CD8-positive, alpha-beta memory T cell (primary cell): ENCODE results near the gene SON. TPM values are rescaled to one million over a fixed set of nuclear protein-coding genes. Genes with fewer than 3 reads are reported as not detected.
"Not testable (repeated sequence)": the region's sequence is repeated elsewhere in the genome, so short reads cannot be mapped to it uniquely, and the experiment has no call there.

Experiments used
- CTCF ChIA-PET: fragments of 350-600 bp; sonication (Branson Sonifier 250); formaldehyde crosslinking; loops from one replicate; lab custom pipeline; 2021; ENCODE audit warnings: antibody characterized with exemption; lab: Charles Lee
- POLR2A ChIA-PET: fragments of 350-600 bp; sonication (Branson Sonifier 250); formaldehyde crosslinking; loops from one replicate; lab custom pipeline; 2021; ENCODE audit warnings: antibody characterized with exemption; lab: Charles Lee
- DNase-seq, 5 donors: peaks; one replicate each; pipeline versions ENCODE4 v3.0.0 to v3.0.0-alpha.2; 2020 to 2022; ENCODE audit warnings: mixed read lengths in 1 of 5
- H3K27ac ChIP-seq: one replicate; pipeline ENCODE4 v1.7.0; 2013; ENCODE audit warnings: low read depth, mild to moderate bottlenecking, low read length, moderate library complexity
- H3K27me3 ChIP-seq: 2 replicates; pipeline ENCODE4 v1.7.0; 2013; ENCODE audit warnings: low read length, mild to moderate bottlenecking; ENCODE audit not compliant: insufficient read depth, poor library complexity, severe bottlenecking
- H3K36me3 ChIP-seq: 2 replicates; pipeline ENCODE4 v1.7.0; 2013; ENCODE audit warnings: mild to moderate bottlenecking, low read length, moderate library complexity; ENCODE audit not compliant: insufficient read depth
- H3K4me1 ChIP-seq: 2 replicates; pipeline ENCODE4 v1.7.0; 2013; ENCODE audit warnings: mild to moderate bottlenecking, low read length, moderate library complexity; ENCODE audit not compliant: insufficient read depth
- H3K4me3 ChIP-seq: 2 replicates; pipeline ENCODE4 v1.7.0; 2013; ENCODE audit warnings: mild to moderate bottlenecking, low read length
- H3K9me3 ChIP-seq: 2 replicates; pipeline ENCODE4 v1.7.0; 2013; ENCODE audit warnings: mild to moderate bottlenecking, low read length
- H3K27ac Mint-ChIP-seq, 8 donors: one replicate each; pipeline ENCODE4 v1.8.0; 2020 to 2021; ENCODE audit warnings: mixed read lengths in 8 of 8, mild to moderate bottlenecking in 6 of 8, inconsistent platforms in 3 of 8, moderate library complexity in 3 of 8
- H3K27me3 Mint-ChIP-seq, 2 donors: one replicate each; pipeline ENCODE4 v1.8.0; 2020 to 2021; ENCODE audit warnings: mixed read lengths in 2 of 2, mild to moderate bottlenecking in 1 of 2, moderate library complexity in 1 of 2
- H3K36me3 Mint-ChIP-seq, 3 donors: one replicate each; pipeline ENCODE4 v1.8.0; 2020 to 2021; ENCODE audit warnings: mixed read lengths in 3 of 3, inconsistent platforms in 1 of 3, mild to moderate bottlenecking in 1 of 3
- H3K4me1 Mint-ChIP-seq, 3 donors: one replicate each; pipeline ENCODE4 v1.8.0; 2020 to 2021; ENCODE audit warnings: mixed read lengths in 3 of 3, inconsistent platforms in 1 of 3, mild to moderate bottlenecking in 1 of 3
- H3K4me3 Mint-ChIP-seq, 7 donors: one replicate each; pipeline ENCODE4 v1.8.0; 2020 to 2021; ENCODE audit warnings: mixed read lengths in 7 of 7, mild to moderate bottlenecking in 6 of 7, moderate library complexity in 4 of 7, inconsistent platforms in 2 of 7
- H3K9me3 Mint-ChIP-seq, 5 donors: one replicate each; pipeline ENCODE4 v1.8.0; 2020 to 2022; ENCODE audit warnings: mixed read lengths in 5 of 5, mild to moderate bottlenecking in 3 of 5, moderate library complexity in 2 of 5, inconsistent platforms in 1 of 5
- polyA plus RNA-seq: library from polyadenylated mRNA; unstranded; fragments of 300-500 nt; fragmentation: Illumina TruSeq; gene quantifications from one replicate; pipeline ENCODE4 v1.2.3, GENCODE V29; 2021
- total RNA-seq, 2 experiments: library from RNA; stranded (reverse); gene quantifications; one replicate each; pipeline ENCODE4 v1.2.3, GENCODE V29; 2021

SON gene
- total and polyA plus RNA-seq, 3 experiments from 2014 or later = 316 to 715 (median 339) TPM

DNA sequence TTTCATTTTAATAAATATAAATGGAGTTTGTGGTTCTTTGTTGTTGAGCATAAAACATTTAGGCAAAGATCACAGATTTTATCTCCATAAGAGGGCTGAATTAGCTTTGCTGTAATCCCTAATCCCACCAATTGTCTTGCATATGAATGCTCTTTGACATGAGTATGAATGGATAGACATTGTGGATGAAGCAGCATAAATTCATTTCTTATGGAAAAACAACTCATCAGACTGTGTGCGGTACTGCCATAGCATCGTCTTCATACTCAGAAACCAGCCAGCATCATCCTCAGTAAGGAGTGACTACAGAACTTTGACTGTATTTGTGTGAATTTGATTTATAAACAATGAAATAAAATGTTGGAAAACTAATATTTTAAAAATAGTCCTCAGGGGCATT lies 19.6 kb downstream of the SON start:
- H3K27me3 ChIP-seq = no peaks in the 10 kb centered on the region
- Mint-ChIP-seq H3K27ac (peak overlapping the region in 2 of 8 donors; percentile 44 to 59), H3K4me1 (peaks cover 51 to 83% (median 76%) of the 10 kb centered on the region in 3 donors), H3K9me3 (no peaks in the 10 kb centered on the region), H3K27me3 (no peaks in the 10 kb centered on the region), H3K4me3 (no peak overlapping the region), H3K36me3 (peaks cover 25 to 78% (median 28%) of the 10 kb centered on the region in 3 donors)
- H3K9me3 ChIP-seq = no peaks in the 10 kb centered on the region
- POLR2A ChIA-PET = no interaction called here
- H3K4me1 ChIP-seq = peaks cover 11% of the 10 kb centered on the region
- H3K27ac ChIP-seq = no peak overlapping the region
- CTCF ChIA-PET = no interaction called here
- H3K36me3 ChIP-seq = peaks cover 39% of the 10 kb centered on the region
- DNase-seq = no peak
- H3K4me3 ChIP-seq = no peak overlapping the region

DNA sequence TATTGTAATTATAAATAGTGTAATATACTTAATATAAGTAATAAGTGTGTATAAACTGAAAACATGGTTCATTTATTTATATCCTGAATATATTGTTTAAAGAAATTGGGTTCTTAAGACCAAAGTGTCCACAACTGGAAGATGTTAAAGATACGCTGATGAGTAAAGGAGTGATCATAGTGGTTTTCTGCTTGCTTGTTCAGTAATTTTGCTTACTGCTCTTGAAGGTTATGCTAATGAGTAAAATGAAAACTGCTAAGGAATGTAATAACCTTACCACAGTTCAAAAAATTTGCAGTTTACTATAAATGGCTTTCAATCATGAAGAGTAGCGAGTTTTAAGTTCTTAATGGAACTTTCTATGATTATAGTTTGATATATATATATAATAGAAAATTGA lies 23.7 kb downstream of the SON start:
- H3K4me3 Mint-ChIP-seq = no peak overlapping the region
- CTCF ChIA-PET = no interaction called here
- Histone ChIP-seq H3K4me1 (peaks cover 6% of the 10 kb centered on the region), H3K36me3 (peaks cover 31% of the 10 kb centered on the region), H3K9me3 (no peaks in the 10 kb centered on the region), H3K27me3 (no peaks in the 10 kb centered on the region), H3K4me3 (no peak overlapping the region), H3K27ac (no peak overlapping the region)
- H3K36me3 Mint-ChIP-seq = peaks cover 6 to 70% (median 15%) of the 10 kb centered on the region in 3 donors
- no peaks in the 10 kb centered on the region for H3K9me3 Mint-ChIP-seq
- POLR2A ChIA-PET = no interaction called here
- no peak overlapping the region for H3K27ac Mint-ChIP-seq
- no peak for DNase-seq
- H3K27me3 Mint-ChIP-seq = peaks cover 0 to 1% of the 10 kb centered on the region in 2 donors
- peaks cover 36 to 64% (median 64%) of the 10 kb centered on the region in 3 donors for H3K4me1 Mint-ChIP-seq

DNA sequence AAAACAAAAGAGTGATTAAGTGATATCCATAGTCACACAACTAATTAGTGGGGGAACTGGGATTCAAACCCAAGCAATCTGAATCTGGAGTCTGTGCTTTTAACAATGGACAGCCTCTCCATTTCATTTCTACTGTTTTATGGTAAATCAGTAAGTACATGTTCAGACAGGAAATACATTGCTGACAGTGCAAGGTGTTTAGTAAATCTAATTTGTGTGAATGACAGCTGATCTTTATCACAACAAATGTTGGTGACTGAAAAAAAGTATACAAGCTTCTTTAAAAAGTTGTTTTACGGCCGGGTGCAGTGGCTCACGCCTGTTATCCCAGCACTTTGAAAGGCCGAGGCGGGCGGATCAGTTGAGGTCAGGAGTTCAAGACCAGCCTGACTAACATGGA lies 25.1 kb downstream of the SON start:
- ChIA-PET POLR2A (no interaction called here), CTCF (no interaction called here)
- peaks cover 31 to 56% (median 55%) of the 10 kb centered on the region in 3 donors for H3K4me1 Mint-ChIP-seq
- H3K4me3 ChIP-seq = no peak overlapping the region
- H3K27me3 Mint-ChIP-seq = peaks cover 0 to 1% of the 10 kb centered on the region in 2 donors
- no peak for DNase-seq
- peak overlapping the region in 1 of 7 donors; percentile 66 for H3K4me3 Mint-ChIP-seq
- peaks cover 6 to 72% (median 13%) of the 10 kb centered on the region in 3 donors for H3K36me3 Mint-ChIP-seq
- no peak overlapping the region for H3K27ac ChIP-seq
- no peaks in the 10 kb centered on the region for H3K4me1 ChIP-seq
- H3K27ac Mint-ChIP-seq = peak overlapping the region in 1 of 8 donors; percentile 9
- H3K36me3 ChIP-seq = peaks cover 38% of the 10 kb centered on the region
- H3K9me3 ChIP-seq = no peaks in the 10 kb centered on the region
- no peaks in the 10 kb centered on the region for H3K9me3 Mint-ChIP-seq
- no peaks in the 10 kb centered on the region for H3K27me3 ChIP-seq

DNA sequence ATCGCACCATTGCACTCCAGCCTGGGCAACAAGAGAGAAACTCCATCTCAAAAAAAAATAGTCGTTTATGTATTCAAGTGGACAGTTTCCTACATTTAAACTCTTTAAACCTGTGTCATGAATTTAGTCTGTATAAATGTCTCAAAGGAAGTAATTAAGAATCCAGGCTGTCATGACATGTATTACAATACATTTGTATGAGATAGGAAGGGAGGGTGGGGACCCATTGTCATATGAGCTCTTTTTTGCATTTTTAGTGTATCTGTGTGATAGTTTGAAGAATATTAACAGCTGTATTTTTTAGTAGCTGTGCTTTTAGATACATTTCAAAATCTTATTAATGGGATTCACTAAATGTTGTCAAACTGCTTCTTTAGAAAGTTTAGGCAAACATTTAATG lies 25.6 kb downstream of the SON start:
- H3K4me1 ChIP-seq = no peaks in the 10 kb centered on the region
- H3K4me3 Mint-ChIP-seq = no peak overlapping the region
- ChIA-PET POLR2A (no interaction called here), CTCF (no interaction called here)
- peaks cover 43% of the 10 kb centered on the region for H3K36me3 ChIP-seq
- no peaks in the 10 kb centered on the region for H3K27me3 ChIP-seq
- peaks cover 6 to 72% (median 12%) of the 10 kb centered on the region in 3 donors for H3K36me3 Mint-ChIP-seq
- no peak overlapping the region for H3K27ac Mint-ChIP-seq
- H3K4me1 Mint-ChIP-seq = peaks cover 28 to 52% (median 51%) of the 10 kb centered on the region in 3 donors
- DNase-seq = no peak
- no peak overlapping the region for H3K4me3 ChIP-seq
- peaks cover 0 to 1% of the 10 kb centered on the region in 2 donors for H3K27me3 Mint-ChIP-seq
- H3K27ac ChIP-seq = no peak overlapping the region
- H3K9me3 Mint-ChIP-seq = no peaks in the 10 kb centered on the region
- H3K9me3 ChIP-seq = no peaks in the 10 kb centered on the region

DNA sequence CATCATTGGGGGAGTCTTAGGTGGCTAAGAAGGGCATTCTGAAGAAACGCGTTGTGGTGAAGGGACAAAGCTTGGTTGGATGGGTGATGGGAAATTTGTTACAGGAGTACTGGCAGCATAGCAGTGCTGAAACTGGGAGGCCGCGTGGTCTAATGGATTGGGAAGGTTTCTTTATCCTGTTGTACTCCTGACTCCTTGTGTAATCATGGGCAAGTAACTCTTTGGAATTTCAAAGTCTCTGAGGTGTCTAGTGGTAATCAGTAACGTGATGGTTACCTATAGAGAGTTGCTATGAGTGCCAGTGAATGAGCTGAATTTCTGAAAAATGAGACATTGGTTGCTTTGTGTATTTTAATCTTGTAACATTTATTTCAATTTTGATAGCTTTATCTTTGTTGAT lies 27.2 kb downstream of the SON start:
- no peaks in the 10 kb centered on the region for H3K27me3 ChIP-seq
- H3K36me3 Mint-ChIP-seq = peaks cover 6 to 76% (median 16%) of the 10 kb centered on the region in 3 donors
- H3K4me3 ChIP-seq = no peak overlapping the region
- H3K27ac Mint-ChIP-seq = peak overlapping the region; percentile 8 to 81 (median 52)
- ChIA-PET POLR2A (no interaction called here), CTCF (interaction anchor here (1.6 kb wide), 1 partner anchor 36 kb away, joined by 5 read pairs; no protein-coding TSS in a partner anchor)
- no peak for DNase-seq
- no peaks in the 10 kb centered on the region for H3K9me3 ChIP-seq
- H3K27me3 Mint-ChIP-seq = peaks cover 0 to 1% of the 10 kb centered on the region in 2 donors
- H3K9me3 Mint-ChIP-seq = no peaks in the 10 kb centered on the region
- no peak overlapping the region for H3K27ac ChIP-seq
- no peak overlapping the region for H3K4me3 Mint-ChIP-seq
- H3K4me1 ChIP-seq = no peaks in the 10 kb centered on the region
- peaks cover 55% of the 10 kb centered on the region for H3K36me3 ChIP-seq
- H3K4me1 Mint-ChIP-seq = peaks cover 23 to 51% (median 44%) of the 10 kb centered on the region in 3 donors

DNA sequence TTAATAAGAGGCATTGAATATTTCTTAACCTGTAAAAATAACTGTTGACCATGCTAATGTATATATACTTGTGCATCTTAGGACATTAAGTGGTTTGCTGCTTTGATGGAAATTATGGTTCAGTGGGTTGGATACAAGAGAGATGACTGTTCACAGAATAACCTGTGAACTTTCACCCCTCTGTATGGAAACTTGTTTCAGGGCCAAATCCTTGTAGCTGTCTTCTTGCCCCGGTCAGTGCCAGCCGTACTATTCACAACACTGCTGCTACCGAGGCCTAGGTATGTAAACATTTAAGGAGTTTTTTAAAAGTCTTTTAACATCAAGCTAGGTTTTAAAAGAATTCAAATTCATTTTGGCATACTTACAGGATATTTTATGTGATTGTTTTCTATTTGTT lies 29.5 kb downstream of the SON start:
- peaks cover 6 to 82% (median 16%) of the 10 kb centered on the region in 3 donors for H3K36me3 Mint-ChIP-seq
- H3K4me1 Mint-ChIP-seq = peaks cover 20 to 32% (median 32%) of the 10 kb centered on the region in 3 donors
- CTCF ChIA-PET = interaction anchor here (1.4 kb wide), 1 partner anchor 33 kb away, joined by 4 read pairs; no protein-coding TSS in a partner anchor
- H3K4me3 Mint-ChIP-seq = no peak overlapping the region
- no peak for DNase-seq
- H3K27ac ChIP-seq = no peak overlapping the region
- H3K9me3 Mint-ChIP-seq = no peaks in the 10 kb centered on the region
- no peaks in the 10 kb centered on the region for H3K27me3 ChIP-seq
- H3K4me3 ChIP-seq = no peak overlapping the region
- H3K27me3 Mint-ChIP-seq = peaks cover 0 to 1% of the 10 kb centered on the region in 2 donors
- POLR2A ChIA-PET = interaction anchor here (0.9 kb wide), 1 partner anchor 29 kb away, joined by 3 read pairs; the partner anchor contains the start of gene SON
- H3K27ac Mint-ChIP-seq = peak overlapping the region in 5 of 8 donors; percentile 9 to 72 (median 51)
- no peaks in the 10 kb centered on the region for H3K9me3 ChIP-seq
- no peaks in the 10 kb centered on the region for H3K4me1 ChIP-seq
- peaks cover 69% of the 10 kb centered on the region for H3K36me3 ChIP-seq

DNA sequence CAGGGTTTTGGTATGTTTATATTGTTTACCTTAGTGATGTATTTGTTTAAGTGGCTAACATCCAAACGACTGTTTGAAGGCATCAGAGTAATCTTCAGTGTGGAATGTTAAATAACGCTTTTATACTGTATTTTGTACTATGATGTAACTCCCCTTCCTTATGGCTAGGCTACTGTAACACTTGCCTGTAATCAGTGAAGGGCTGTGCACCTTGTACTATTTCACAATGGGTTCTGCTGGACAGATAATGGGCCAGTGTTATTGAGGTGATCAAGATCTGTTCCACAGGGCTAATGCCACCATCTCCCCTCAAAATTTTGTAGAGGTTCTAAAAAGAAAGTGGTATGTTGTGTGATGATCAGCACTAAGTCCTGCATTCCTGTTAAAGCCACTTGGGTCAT lies 33.9 kb downstream of the SON start:
- peaks cover 52% of the 10 kb centered on the region for H3K36me3 ChIP-seq
- H3K27me3 Mint-ChIP-seq, H3K27me3 ChIP-seq, H3K9me3 Mint-ChIP-seq, H3K27ac ChIP-seq, H3K4me1 Mint-ChIP-seq, CTCF ChIA-PET, H3K4me3 Mint-ChIP-seq, H3K9me3 ChIP-seq, H3K4me3 ChIP-seq, H3K4me1 ChIP-seq, DNase-seq: not testable (repeated sequence)
- Mint-ChIP-seq H3K27ac (peak overlapping the region in 3 of 8 donors; percentile 7 to 40 (median 22)), H3K36me3 (peaks cover 0 to 69% (median 6%) of the 10 kb centered on the region in 3 donors)
- POLR2A ChIA-PET = interaction anchor here (0.7 kb wide), 2 partner anchors 34 to 856 kb away, joined by 4 to 6 read pairs; partner anchors contain the start of gene SON

DNA sequence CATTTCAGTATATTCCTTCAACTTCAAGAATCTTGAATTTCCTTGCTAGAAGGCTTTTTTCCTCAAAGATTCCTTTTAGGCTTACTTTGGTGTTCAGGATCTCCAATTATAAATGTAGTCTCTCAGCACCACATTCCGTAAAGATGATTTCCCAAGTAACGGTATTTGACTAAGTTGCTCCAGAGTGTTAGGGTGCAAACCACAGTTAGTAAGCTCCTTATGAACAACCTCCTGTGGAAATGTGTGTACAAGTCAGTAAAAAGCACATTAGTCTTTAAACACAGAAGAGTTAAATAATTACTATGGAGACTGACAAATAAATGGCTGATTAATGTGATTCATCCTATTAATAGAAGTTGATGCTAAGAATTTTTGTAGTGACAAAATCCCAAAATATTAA lies 35.4 kb downstream of the SON start:
- Mint-ChIP-seq H3K36me3 (peaks cover 0 to 63% (median 6%) of the 10 kb centered on the region in 3 donors), H3K27ac (peak overlapping the region in 3 of 8 donors; percentile 29 to 57 (median 43))

More for the DNA sequence above, 35.4 kb downstream of the SON start:
- ChIA-PET POLR2A (no interaction called here), CTCF (no interaction called here)
- H3K27ac ChIP-seq = no peak overlapping the region
- Mint-ChIP-seq H3K27me3 (no peaks in the 10 kb centered on the region), H3K4me1 (peaks cover 0 to 7% (median 4%) of the 10 kb centered on the region in 3 donors), H3K9me3 (no peaks in the 10 kb centered on the region), H3K4me3 (no peak overlapping the region)
- H3K4me3 ChIP-seq = no peak overlapping the region
- no peaks in the 10 kb centered on the region for H3K27me3 ChIP-seq
- DNase-seq = no peak
- H3K9me3 ChIP-seq = no peaks in the 10 kb centered on the region
- peaks cover 40% of the 10 kb centered on the region for H3K36me3 ChIP-seq
- no peaks in the 10 kb centered on the region for H3K4me1 ChIP-seq
